GM12878 (cell line): ENCODE data around the gene TMEM256. TPM values are rescaled to one million over a fixed set of nuclear protein-coding genes. Genes with fewer than 3 reads are reported as not detected.

Source experiments
- ATAC-seq: fragments of 200-7000 bp; cut with Tn5 transposase; 3 replicates; pipeline ENCODE4 v1.9.1; 2020; ENCODE audit warnings: mild to moderate bottlenecking, moderate library complexity
- BruUV-seq: library from RNA; stranded (reverse); fragments of 400-500 nt; replicated peaks from 2 replicates; lab custom pipeline; 2021; lab: Mats Ljungman, UMichigan
- CTCF ChIA-PET: fragments of 300-600 bp; sonication (Branson Sonifier 250); formaldehyde crosslinking; extraction: SDS; loops from one replicate; lab custom pipeline; 2021; ENCODE audit warnings: inconsistent platforms; lab: Yijun Ruan, JAX
- POLR2A ChIA-PET: fragments of 350-600 bp; formaldehyde crosslinking; extraction: SDS; loops from one replicate; lab custom pipeline; 2021; ENCODE audit warnings: inconsistent platforms; lab: Charles Lee
- RAD21 ChIA-PET: fragments of 300-600 bp; sonication (Branson Sonifier 250); formaldehyde crosslinking; loops from one replicate; lab custom pipeline; 2023; ENCODE audit warnings: antibody characterized with exemption; ENCODE audit not compliant: unreplicated experiment; lab: Charles Lee
- SMC1A ChIA-PET: fragments of 300-600 bp; sonication (Branson Sonifier 250); formaldehyde crosslinking; loops from one replicate; lab custom pipeline; 2023; ENCODE audit not compliant: unreplicated experiment, uncharacterized antibody; lab: Charles Lee
- DNase-seq: peaks from one replicate; pipeline ENCODE4 v3.0.0-alpha.2; 2011; ENCODE audit warnings: low read depth, low spot score
- FAIRE-seq: peaks from 3 replicates; lab custom pipeline; 2011; peaks lifted over from hg19 to GRCh38; lab: Jason Lieb, UNC
- H2AFZ ChIP-seq: 2 replicates; pipeline ENCODE4 v1.6.0; 2011; ENCODE audit warnings: low read depth, low read length, control low read depth; ENCODE audit not compliant: control insufficient read depth
- H3K27ac ChIP-seq: 2 replicates; pipeline ENCODE4 v1.5.1; 2011; ENCODE audit warnings: control low read depth; ENCODE audit not compliant: control insufficient read depth, insufficient read depth
- H3K27me3 ChIP-seq, 2 experiments: replicated peaks in 1 of 2; 2 replicates each; pipeline versions ENCODE4 v1.6.0 to v1.6.1; 2011; ENCODE audit warnings: low read length in 1 of 2; ENCODE audit not compliant: control insufficient read depth in 2 of 2, insufficient read depth in 2 of 2
- H3K36me3 ChIP-seq, 2 experiments: 2 replicates each; pipeline ENCODE4 v1.5.1; 2011; ENCODE audit warnings: low read length in 1 of 2; ENCODE audit not compliant: control insufficient read depth in 2 of 2, insufficient read depth in 2 of 2
- H3K4me1 ChIP-seq: 2 replicates; pipeline ENCODE4 v1.6.1; 2011; ENCODE audit warnings: mild to moderate bottlenecking, low read length, moderate library complexity, mixed read lengths; ENCODE audit not compliant: control insufficient read depth, insufficient read depth
- H3K4me2 ChIP-seq: 2 replicates; pipeline ENCODE4 v1.6.0; 2011; ENCODE audit warnings: control low read depth; ENCODE audit not compliant: control insufficient read depth, insufficient read depth
- H3K4me3 ChIP-seq: fragments of 200-600 bp; sonication (generic); 2 replicates; pipeline ENCODE4 v1.5.1; 2016
- H3K79me2 ChIP-seq: 2 replicates; pipeline ENCODE4 v1.6.0; 2011; ENCODE audit warnings: low read length; ENCODE audit not compliant: control insufficient read depth, insufficient read depth
- H3K9ac ChIP-seq: 2 replicates; pipeline ENCODE4 v1.8.0; 2011; ENCODE audit warnings: low read length, control low read depth, mixed read lengths; ENCODE audit not compliant: control insufficient read depth, insufficient read depth
- H3K9me3 ChIP-seq: replicated peaks from 3 replicates; pipeline ENCODE4 v1.5.1; 2011; ENCODE audit warnings: mild to moderate bottlenecking, low read length; ENCODE audit not compliant: control insufficient read depth, insufficient read depth
- H4K20me1 ChIP-seq: 2 replicates; pipeline ENCODE4 v1.6.0; 2011; ENCODE audit not compliant: control insufficient read depth, insufficient read depth
- ASH2L ChIP-seq: fragments of 300-600, 200-600 bp; sonication (generic); IDR thresholded peaks from 2 replicates; pipeline ENCODE4 v1.6.1; 2017; ENCODE audit warnings: low read depth, mild to moderate bottlenecking, borderline replicate concordance
- BHLHE40 ChIP-seq, 2 experiments: fragments of 450-650 bp in 1 of 2; IDR thresholded peaks; 2 replicates each; pipeline ENCODE4 v1.6.1; 2011 to 2017; ENCODE audit warnings: low read depth in 2 of 2, borderline replicate concordance in 1 of 2, improper control_type of control experiment in 1 of 2, low read length in 1 of 2, mild to moderate bottlenecking in 1 of 2
- CHD2 ChIP-seq: IDR thresholded peaks from 2 replicates; pipeline ENCODE4 v1.6.1; 2011; ENCODE audit warnings: low read depth, low read length, improper control_type of control experiment, borderline replicate concordance
- CREM ChIP-seq: IDR thresholded peaks from 2 replicates; pipeline ENCODE4 v1.6.1; 2014; ENCODE audit warnings: antibody characterized with exemption, low read depth
- PRDM15 ChIP-seq: fragments of 450-650 bp; formaldehyde crosslinking; IDR thresholded peaks from 2 replicates; pipeline ENCODE4 v1.4.0; 2020; ENCODE audit warnings: mild to moderate bottlenecking, moderate library complexity
- RAD51 ChIP-seq: fragments of 450-650 bp; IDR thresholded peaks from 2 replicates; pipeline ENCODE4 v1.6.1; 2016; ENCODE audit warnings: moderate library complexity, mild to moderate bottlenecking, inconsistent platforms
- SMAD1 ChIP-seq: fragments of 450-650 bp; IDR thresholded peaks from 2 replicates; pipeline ENCODE4 v1.6.1; 2018; ENCODE audit warnings: mild to moderate bottlenecking, low read depth; ENCODE audit not compliant: partially characterized antibody
- SUZ12 ChIP-seq: fragments of 200-600 bp; sonication (generic); IDR thresholded peaks from one replicate; pipeline ENCODE4 v1.6.1; 2018; ENCODE audit warnings: antibody characterized with exemption, mild to moderate bottlenecking; ENCODE audit not compliant: unreplicated experiment
- ZBTB4 ChIP-seq: fragments of 450-650 bp; formaldehyde crosslinking; IDR thresholded peaks from 2 replicates; pipeline ENCODE4 v1.4.0; 2022; ENCODE audit warnings: mild to moderate bottlenecking, moderate library complexity
- ZNF207 ChIP-seq: fragments of 450-650 bp; IDR thresholded peaks from 2 replicates; pipeline ENCODE4 v1.6.1; 2014; ENCODE audit warnings: antibody characterized with exemption, mild to moderate bottlenecking, borderline replicate concordance
- WGBS: methylation state at CpG from one replicate; pipeline ENCODE4 v1.1.6; 2016; ENCODE audit warnings: low lambda C conversion rate; ENCODE audit not compliant: insufficient replicate concordance, insufficient coverage; ENCODE audit errors: missing lambda C conversion rate; 5-methylcytosine and 5-hydroxymethylcytosine counted together
- in situ Hi-C: fragments of 300-500 bp; cut with MboI; formaldehyde crosslinking; loops from 9 replicates; pipeline ENCODE4 v1.14.3; 2018; ENCODE audit warnings: mixed read lengths
- intact Hi-C: fragments of 100-400 bp; cut with micrococcal nuclease; formaldehyde crosslinking; loops from one replicate; pipeline ENCODE4 v1.14.2; 2022; ENCODE audit not compliant: unreplicated experiment
- polyA plus RNA-seq, 11 experiments: library from polyadenylated mRNA; depleted of rRNA in 4 of 11; unstranded in 6 of 11; stranded (reverse) in 5 of 11; fragments of >200 nt; fragmentation: Nextera tagmentation in 4 of 11; fragmentation: Illumina TruSeq in 1 of 11; extraction: Ambion mirVana in 4 of 11; extraction: Trizol in 1 of 11; gene quantifications; 1 replicate in 1 of 11; 2 replicates in 10 of 11; pipeline versions ENCODE4 v1.2.1 to v1.2.3, GENCODE V29; 2011 to 2016; ENCODE audit warnings: inconsistent platforms in 2 of 11, missing spikeins in 2 of 11, low read depth in 1 of 11
- total RNA-seq, 4 experiments: library from RNA; depleted of rRNA in 3 of 4; stranded (reverse); fragments of >200 nt in 3 of 4; fragmentation: Illumina TruSeq in 1 of 4; extraction: Trizol in 1 of 4; gene quantifications; 2 replicates each; pipeline versions ENCODE4 v1.2.1 to v1.2.3, GENCODE V29; 2013 to 2021
- TF ChIP-seq, protein P1 (sequence below): fragments of 150-350 bp; IDR thresholded peaks from 2 replicates; pipeline ENCODE4 v1.6.1; 2016; ENCODE audit warnings: low read depth, low read length

The TMEM256 gene
- total and polyA plus RNA-seq, 10 of the 15 experiments (the other 5 are each of a cell fraction or from before 2014, with no cell fraction given): 57.3 to 342 (median 95.7) TPM

DNA sequence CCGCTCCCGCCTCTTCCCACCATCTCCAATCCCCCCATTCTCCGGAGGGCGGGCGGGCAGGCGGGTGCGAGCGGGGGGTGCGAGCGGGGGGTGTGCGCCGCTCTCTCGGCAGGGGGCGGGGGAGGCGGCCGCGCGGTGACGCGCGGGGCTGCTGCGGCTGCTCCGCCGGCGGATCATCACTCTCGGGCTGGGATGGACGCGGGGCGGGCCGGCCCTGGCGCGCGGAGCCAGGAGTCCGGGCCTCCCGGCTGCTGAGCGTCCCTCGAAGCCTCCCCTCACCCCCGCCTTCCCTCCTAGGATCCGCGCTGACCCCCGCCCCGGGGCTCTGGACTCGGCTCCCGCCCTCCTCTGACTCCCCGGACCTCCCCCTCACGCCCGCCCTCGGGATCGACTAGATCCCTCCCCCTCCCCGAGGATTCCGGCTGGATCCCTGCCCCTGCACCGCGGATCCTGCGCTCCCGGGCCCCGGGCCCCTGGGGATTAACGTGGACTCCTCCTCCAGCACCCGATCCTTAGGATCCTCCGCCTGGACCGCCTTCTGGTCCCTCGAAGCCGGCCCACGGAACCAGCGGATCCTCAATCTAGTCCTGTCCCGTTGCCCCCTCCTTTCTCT is 946 bp upstream of the TMEM256 start:
- peak overlapping the region; percentile 96 for H2AFZ ChIP-seq
- ChIA-PET CTCF (interaction anchor here (0.6 to 2.1 kb wide), 5 partner anchors 30 to 109 kb away, joined by 3 to 8 read pairs (median 4); partner anchors contain the start of genes ACAP1 and TMEM102), SMC1A (interaction anchor here (0.8 to 2.2 kb wide), 6 partner anchors 30 to 282 kb away, joined by 3 to 8 read pairs (median 3); partner anchors contain the start of genes SAT2, TMEM102 and TP53), RAD21 (interaction anchor here (0.8 to 2.2 kb wide), 6 partner anchors 9 to 283 kb away, joined by 4 to 13 read pairs (median 6); partner anchors contain the start of genes ACAP1, PLSCR3, TMEM102 and TP53), POLR2A (interaction anchor here (0.5 to 2.7 kb wide), 12 partner anchors 10 to 728 kb away, joined by 3 to 23 read pairs (median 6); partner anchors contain the start of genes ACAP1, CD68, FGF11 and NEURL4)
- in situ Hi-C loops (no loop called here), intact Hi-C loops (loop anchor here (5.0 kb wide), 1 partner anchor 32 kb away; the partner anchor contains the start of genes FGF11 and TMEM102)
- BruUV-seq: no TSS peak
- H3K4me3 ChIP-seq: peak overlapping the region; percentile 85
- H3K27ac ChIP-seq: no peak overlapping the region
- H3K9ac ChIP-seq: no peak overlapping the region; the same call in 1 of the 2 replicates
- H4K20me1 ChIP-seq: no peaks in the 10 kb centered on the region
- no peak for DNase-seq
- H3K4me1 ChIP-seq: peaks cover 3% of the 10 kb centered on the region; the same call in 1 of the 2 replicates
- H3K79me2 ChIP-seq: peaks cover 2% of the 10 kb centered on the region
- no peak for FAIRE-seq
- H3K27me3 ChIP-seq: peaks cover 0 to 6% of the 10 kb centered on the region in 2 experiments; a peak in 2 of 4 replicates
- no peaks in the 10 kb centered on the region for H3K9me3 ChIP-seq
- peak; percentile 44 for ATAC-seq
- H3K4me2 ChIP-seq: peak overlapping the region; percentile 72
- 2% methylated on average over 25 of the region's 65 CpGs for WGBS
- no peaks in the 10 kb centered on the region for H3K36me3 ChIP-seq
- TF ChIP-seq ZBTB4 (CRISPR knock-in tag): no peak
- TF ChIP-seq ASH2L: no peak
- no peak for TF ChIP-seq SUZ12
- TF ChIP-seq RAD51: no peak
- no peak for TF ChIP-seq SMAD1
- no peak for TF ChIP-seq CREM
- TF ChIP-seq BHLHE40 (IDR thresholded peaks at IDR 0.05; ENCODE audit: borderline replicate concordance in 1 of 2, low read depth in 2 of 2, low read length in 1 of 2): 0 out of 4 replicates have a peak, but pooled peaks of 1 of the 2 experiments have one; percentile 6
- TF ChIP-seq PRDM15 (CRISPR knock-in tag): no peak
- TF ChIP-seq CHD2: no peak
- no peak for TF ChIP-seq ZNF207
- TF ChIP-seq, protein P1, sequence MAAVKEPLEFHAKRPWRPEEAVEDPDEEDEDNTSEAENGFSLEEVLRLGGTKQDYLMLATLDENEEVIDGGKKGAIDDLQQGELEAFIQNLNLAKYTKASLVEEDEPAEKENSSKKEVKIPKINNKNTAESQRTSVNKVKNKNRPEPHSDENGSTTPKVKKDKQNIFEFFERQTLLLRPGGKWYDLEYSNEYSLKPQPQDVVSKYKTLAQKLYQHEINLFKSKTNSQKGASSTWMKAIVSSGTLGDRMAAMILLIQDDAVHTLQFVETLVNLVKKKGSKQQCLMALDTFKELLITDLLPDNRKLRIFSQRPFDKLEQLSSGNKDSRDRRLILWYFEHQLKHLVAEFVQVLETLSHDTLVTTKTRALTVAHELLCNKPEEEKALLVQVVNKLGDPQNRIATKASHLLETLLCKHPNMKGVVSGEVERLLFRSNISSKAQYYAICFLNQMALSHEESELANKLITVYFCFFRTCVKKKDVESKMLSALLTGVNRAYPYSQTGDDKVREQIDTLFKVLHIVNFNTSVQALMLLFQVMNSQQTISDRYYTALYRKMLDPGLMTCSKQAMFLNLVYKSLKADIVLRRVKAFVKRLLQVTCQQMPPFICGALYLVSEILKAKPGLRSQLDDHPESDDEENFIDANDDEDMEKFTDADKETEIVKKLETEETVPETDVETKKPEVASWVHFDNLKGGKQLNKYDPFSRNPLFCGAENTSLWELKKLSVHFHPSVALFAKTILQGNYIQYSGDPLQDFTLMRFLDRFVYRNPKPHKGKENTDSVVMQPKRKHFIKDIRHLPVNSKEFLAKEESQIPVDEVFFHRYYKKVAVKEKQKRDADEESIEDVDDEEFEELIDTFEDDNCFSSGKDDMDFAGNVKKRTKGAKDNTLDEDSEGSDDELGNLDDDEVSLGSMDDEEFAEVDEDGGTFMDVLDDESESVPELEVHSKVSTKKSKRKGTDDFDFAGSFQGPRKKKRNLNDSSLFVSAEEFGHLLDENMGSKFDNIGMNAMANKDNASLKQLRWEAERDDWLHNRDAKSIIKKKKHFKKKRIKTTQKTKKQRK: no peak
